ENCODE measurements around the gene COX6A1.
A peak's percentile ranks its signal among the peaks of the same experiment; 100 is the strongest.

The COX6A1 gene

GRCh38 chr12:120417917-120418580 lies 19.9 kb upstream of the COX6A1 start:
- no peaks in the 10 kb centered on the region for H3K9me3 ChIP-seq (replicated peaks in 1 of 2; ENCODE audit: control insufficient read depth in 2 of 2, insufficient read depth in 1 of 2, low read depth in 1 of 2, low read length in 2 of 2)
- no peak overlapping the region for H3K9ac ChIP-seq (ENCODE audit: low read depth, low read length, poor library complexity)
- no peak overlapping the region for H2BK5ac ChIP-seq (ENCODE audit: low read length)
- no peak overlapping the region for H3K23ac ChIP-seq (ENCODE audit: low read depth, low read length, poor library complexity)
- H3K4me1 ChIP-seq (ENCODE audit: control insufficient read depth in 2 of 2, insufficient read depth in 1 of 2, low read depth in 1 of 2, low read length in 2 of 2) = peaks cover 10 to 11% of the 10 kb centered on the region in 2 donors
- H2BK12ac ChIP-seq (ENCODE audit: low read length) = no peak overlapping the region
- H2BK120ac ChIP-seq (ENCODE audit: low read depth, low read length) = no peak overlapping the region
- no peaks in the 10 kb centered on the region for H3K36me3 ChIP-seq (replicated peaks in 1 of 2; ENCODE audit: control insufficient read depth in 2 of 2, insufficient read depth in 2 of 2, low read length in 2 of 2)
- no peaks in the 10 kb centered on the region for H3K79me1 ChIP-seq (ENCODE audit: low read depth, low read length)
- H3K18ac ChIP-seq (ENCODE audit: low read length) = no peak overlapping the region
- no peak overlapping the region for H2AK5ac ChIP-seq (ENCODE audit: low read depth, low read length)
- no CpG with 5 or more reads among the region's 4 CpGs for WGBS, 2 donors (ENCODE audit: extremely low coverage in 2 of 2, insufficient read length in 2 of 2, insufficient replicate concordance in 1 of 2)
- H4K91ac ChIP-seq (ENCODE audit: low read depth, low read length, poor library complexity) = no peak overlapping the region
- H2AFZ ChIP-seq (ENCODE audit: low read length) = no peak overlapping the region
- no peak overlapping the region for H3K4ac ChIP-seq (ENCODE audit: low read length)
- H3K4me3 ChIP-seq (ENCODE audit: low read length in 2 of 2) = no peak overlapping the region
- H4K8ac ChIP-seq (ENCODE audit: low read depth, low read length) = no peak overlapping the region
- no peak overlapping the region for H3K4me2 ChIP-seq (ENCODE audit: insufficient read depth, low read length, poor library complexity, severe bottlenecking)
- no peak overlapping the region for H3K14ac ChIP-seq (ENCODE audit: low read length)
- H3K27ac ChIP-seq (replicated peaks; ENCODE audit: low read length) = no peak overlapping the region
- no peak overlapping the region for H2BK15ac ChIP-seq (ENCODE audit: low read length)
- H3K27me3 ChIP-seq (ENCODE audit: control insufficient read depth in 3 of 3, insufficient read depth in 3 of 3, low read depth in 1 of 3, low read length in 3 of 3) = no peaks in the 10 kb centered on the region
- DNase-seq (ENCODE audit: low spot score) = no peak

- H2BK12ac ChIP-seq (ENCODE audit: low read length) = no peak overlapping the region
- no peak overlapping the region for H3K4me3 ChIP-seq (ENCODE audit: low read length in 2 of 2)
- no peak overlapping the region for H2BK120ac ChIP-seq (ENCODE audit: low read depth, low read length)
- H4K91ac ChIP-seq (ENCODE audit: low read depth, low read length, poor library complexity) = no peak overlapping the region
- no peak overlapping the region for H4K8ac ChIP-seq (ENCODE audit: low read depth, low read length)
- no peak overlapping the region for H2AFZ ChIP-seq (ENCODE audit: low read length)
- no peak overlapping the region for H2BK5ac ChIP-seq (ENCODE audit: low read length)
- H3K4ac ChIP-seq (ENCODE audit: low read length) = no peak overlapping the region
- no peak overlapping the region for H3K4me2 ChIP-seq (ENCODE audit: insufficient read depth, low read length, poor library complexity, severe bottlenecking)
- WGBS, 2 donors (ENCODE audit: extremely low coverage in 2 of 2, insufficient read length in 2 of 2, insufficient replicate concordance in 1 of 2) = no CpG with 5 or more reads among the region's 4 CpGs
- H2AK5ac ChIP-seq (ENCODE audit: low read depth, low read length) = no peak overlapping the region
- H3K14ac ChIP-seq (ENCODE audit: low read length) = no peak overlapping the region
- no peak overlapping the region for H3K23ac ChIP-seq (ENCODE audit: low read depth, low read length, poor library complexity)
- H3K9ac ChIP-seq (ENCODE audit: low read depth, low read length, poor library complexity) = no peak overlapping the region
- no peaks in the 10 kb centered on the region for H3K79me1 ChIP-seq (ENCODE audit: low read depth, low read length)
- H3K4me1 ChIP-seq (ENCODE audit: control insufficient read depth in 2 of 2, insufficient read depth in 1 of 2, low read depth in 1 of 2, low read length in 2 of 2) = peaks cover 2 to 3% of the 10 kb centered on the region in 2 donors
- no peaks in the 10 kb centered on the region for H3K9me3 ChIP-seq (replicated peaks in 1 of 2; ENCODE audit: control insufficient read depth in 2 of 2, insufficient read depth in 1 of 2, low read depth in 1 of 2, low read length in 2 of 2)
- DNase-seq (ENCODE audit: low spot score) = no peak
- H3K27ac ChIP-seq (replicated peaks; ENCODE audit: low read length) = no peak overlapping the region
- H2BK15ac ChIP-seq (ENCODE audit: low read length) = no peak overlapping the region
- H3K36me3 ChIP-seq (replicated peaks in 1 of 2; ENCODE audit: control insufficient read depth in 2 of 2, insufficient read depth in 2 of 2, low read length in 2 of 2) = no peaks in the 10 kb centered on the region
- H3K18ac ChIP-seq (ENCODE audit: low read length) = no peak overlapping the region
- no peaks in the 10 kb centered on the region for H3K27me3 ChIP-seq (ENCODE audit: control insufficient read depth in 3 of 3, insufficient read depth in 3 of 3, low read depth in 1 of 3, low read length in 3 of 3)
These were observed 16.2 kb upstream of the COX6A1 start for GRCh38 chr12:120421701-120422100.

GRCh38 chr12:120422892-120423456 lies 14.9 kb upstream of the COX6A1 start:
- Histone ChIP-seq H4K91ac (ENCODE audit: low read depth, low read length, poor library complexity) (no peak overlapping the region), H3K79me1 (ENCODE audit: low read depth, low read length) (no peaks in the 10 kb centered on the region), H2AK5ac (ENCODE audit: low read depth, low read length) (no peak overlapping the region), H3K4me2 (ENCODE audit: insufficient read depth, low read length, poor library complexity, severe bottlenecking) (no peak overlapping the region), H2AFZ (ENCODE audit: low read length) (no peak overlapping the region), H3K4me1 (ENCODE audit: control insufficient read depth in 2 of 2, insufficient read depth in 1 of 2, low read depth in 1 of 2, low read length in 2 of 2) (peaks cover 2 to 3% of the 10 kb centered on the region in 2 donors), H2BK120ac (ENCODE audit: low read depth, low read length) (no peak overlapping the region), H3K9ac (ENCODE audit: low read depth, low read length, poor library complexity) (no peak overlapping the region), H3K27ac (replicated peaks; ENCODE audit: low read length) (no peak overlapping the region), H2BK12ac (ENCODE audit: low read length) (no peak overlapping the region), H3K4me3 (ENCODE audit: low read length in 2 of 2) (no peak overlapping the region), H2BK15ac (ENCODE audit: low read length) (no peak overlapping the region), H3K23ac (ENCODE audit: low read depth, low read length, poor library complexity) (no peak overlapping the region), H3K4ac (ENCODE audit: low read length) (no peak overlapping the region), H4K8ac (ENCODE audit: low read depth, low read length) (no peak overlapping the region), H3K27me3 (ENCODE audit: control insufficient read depth in 3 of 3, insufficient read depth in 3 of 3, low read depth in 1 of 3, low read length in 3 of 3) (no peaks in the 10 kb centered on the region), H3K36me3 (replicated peaks in 1 of 2; ENCODE audit: control insufficient read depth in 2 of 2, insufficient read depth in 2 of 2, low read length in 2 of 2) (no peaks in the 10 kb centered on the region), H3K9me3 (replicated peaks in 1 of 2; ENCODE audit: control insufficient read depth in 2 of 2, insufficient read depth in 1 of 2, low read depth in 1 of 2, low read length in 2 of 2) (no peaks in the 10 kb centered on the region), H3K18ac (ENCODE audit: low read length) (no peak overlapping the region), H3K14ac (ENCODE audit: low read length) (no peak overlapping the region), H2BK5ac (ENCODE audit: low read length) (no peak overlapping the region)
- no peak for DNase-seq (ENCODE audit: low spot score)
- no CpG with 5 or more reads among the region's 7 CpGs for WGBS, 2 donors (ENCODE audit: extremely low coverage in 2 of 2, insufficient read length in 2 of 2, insufficient replicate concordance in 1 of 2)

- Histone ChIP-seq H2AK5ac (ENCODE audit: low read depth, low read length) (no peak overlapping the region), H2BK12ac (ENCODE audit: low read length) (no peak overlapping the region), H2BK120ac (ENCODE audit: low read depth, low read length) (no peak overlapping the region), H2BK5ac (ENCODE audit: low read length) (no peak overlapping the region), H3K4me1 (ENCODE audit: control insufficient read depth in 2 of 2, insufficient read depth in 1 of 2, low read depth in 1 of 2, low read length in 2 of 2) (peaks cover 2 to 3% of the 10 kb centered on the region in 2 donors), H3K23ac (ENCODE audit: low read depth, low read length, poor library complexity) (no peak overlapping the region), H3K4ac (ENCODE audit: low read length) (no peak overlapping the region), H3K36me3 (replicated peaks in 1 of 2; ENCODE audit: control insufficient read depth in 2 of 2, insufficient read depth in 2 of 2, low read length in 2 of 2) (no peaks in the 10 kb centered on the region), H3K27me3 (ENCODE audit: control insufficient read depth in 3 of 3, insufficient read depth in 3 of 3, low read depth in 1 of 3, low read length in 3 of 3) (no peaks in the 10 kb centered on the region), H4K8ac (ENCODE audit: low read depth, low read length) (no peak overlapping the region), H3K14ac (ENCODE audit: low read length) (no peak overlapping the region), H3K79me1 (ENCODE audit: low read depth, low read length) (no peaks in the 10 kb centered on the region), H3K18ac (ENCODE audit: low read length) (no peak overlapping the region), H3K4me3 (ENCODE audit: low read length in 2 of 2) (no peak overlapping the region), H3K4me2 (ENCODE audit: insufficient read depth, low read length, poor library complexity, severe bottlenecking) (no peak overlapping the region), H4K91ac (ENCODE audit: low read depth, low read length, poor library complexity) (no peak overlapping the region), H2AFZ (ENCODE audit: low read length) (peak overlapping the region; percentile 75), H3K9me3 (replicated peaks in 1 of 2; ENCODE audit: control insufficient read depth in 2 of 2, insufficient read depth in 1 of 2, low read depth in 1 of 2, low read length in 2 of 2) (no peaks in the 10 kb centered on the region), H3K9ac (ENCODE audit: low read depth, low read length, poor library complexity) (no peak overlapping the region), H3K27ac (replicated peaks; ENCODE audit: low read length) (no peak overlapping the region), H2BK15ac (ENCODE audit: low read length) (no peak overlapping the region)
- WGBS, 2 donors (ENCODE audit: extremely low coverage in 2 of 2, insufficient read length in 2 of 2, insufficient replicate concordance in 1 of 2) = no CpG with 5 or more reads among the region's 3 CpGs
- DNase-seq (ENCODE audit: low spot score) = no peak
These were observed 12.1 kb upstream of the COX6A1 start for GRCh38 chr12:120425797-120426196.

All from neuronal stem cell (in vitro differentiated cells).